Panc1 (cell line): Measurements from ENCODE around the gene ZNF354C. TPM values are rescaled to one million over a fixed set of nuclear protein-coding genes. Genes with fewer than 3 reads are reported as not detected.

Experiments used
- ATAC-seq: fragments of 200-7000 bp; cut with Tn5 transposase; 2 replicates; pipeline ENCODE4 v1.9.1; 2020; ENCODE audit warnings: mild to moderate bottlenecking, moderate library complexity
- BruUV-seq: library from RNA; stranded (reverse); fragments of 400-500 nt; replicated peaks from 2 replicates; lab custom pipeline; 2021; lab: Mats Ljungman, UMichigan
- CTCF ChIA-PET: fragments of 300-600 bp; sonication (Branson Sonifier 250); formaldehyde crosslinking; loops from one replicate; lab custom pipeline; 2022; ENCODE audit warnings: antibody characterized with exemption; lab: Charles Lee
- POLR2A ChIA-PET: fragments of 300-600 bp; sonication (Branson Sonifier 250); formaldehyde crosslinking; loops from one replicate; lab custom pipeline; 2022; ENCODE audit warnings: antibody characterized with exemption; lab: Charles Lee
- DNase-seq: peaks from one replicate; pipeline ENCODE4 v3.0.0-alpha.2; 2010; ENCODE audit warnings: low read depth, low spot score
- H3K27ac ChIP-seq: 2 replicates; pipeline ENCODE4 v1.5.1; 2011; ENCODE audit warnings: mild to moderate bottlenecking, low read length, inconsistent platforms
- H3K27me3 ChIP-seq: fragments of 200-500 bp; sonication (Bioruptor generic); 2 replicates; pipeline ENCODE4 v1.6.0; 2014; ENCODE audit warnings: low read length, inconsistent platforms; ENCODE audit not compliant: control insufficient read depth, insufficient read depth
- H3K36me3 ChIP-seq: fragments of 200-500 bp; sonication (Bioruptor generic); 2 replicates; pipeline ENCODE4 v1.5.1; 2014; ENCODE audit warnings: inconsistent platforms, mild to moderate bottlenecking, low read length, moderate library complexity; ENCODE audit not compliant: control insufficient read depth, insufficient read depth
- H3K4me1 ChIP-seq: 2 replicates; pipeline ENCODE4 v1.5.1; 2011; ENCODE audit warnings: inconsistent platforms, mild to moderate bottlenecking, low read length, moderate library complexity; ENCODE audit not compliant: control insufficient read depth, insufficient read depth
- H3K4me3 ChIP-seq, 2 experiments: 2 replicates each; pipeline ENCODE4 v1.5.1; 2011 to 2012; ENCODE audit warnings: low read depth in 2 of 2, low read length in 2 of 2, mild to moderate bottlenecking in 2 of 2, inconsistent platforms in 1 of 2, moderate library complexity in 1 of 2
- H3K9me3 ChIP-seq: fragments of 200-500 bp; sonication (Bioruptor generic); 2 replicates; pipeline ENCODE4 v1.5.1; 2014; ENCODE audit warnings: low read depth, mild to moderate bottlenecking, inconsistent platforms, low read length, moderate library complexity; ENCODE audit not compliant: control insufficient read depth, insufficient read depth
- CTCF ChIP-seq: fragments of 450-650 bp; IDR thresholded peaks from 2 replicates; pipeline ENCODE4 v1.5.1; 2017; ENCODE audit warnings: mild to moderate bottlenecking
- POLR2AphosphoS5 ChIP-seq: IDR thresholded peaks from 2 replicates; pipeline ENCODE4 v1.6.1; 2012; ENCODE audit warnings: mild to moderate bottlenecking, low read depth, low read length, moderate library complexity
- REST ChIP-seq, 2 experiments: IDR thresholded peaks; 2 replicates each; pipeline ENCODE4 v1.6.1; 2011 to 2012; ENCODE audit warnings: low read depth in 2 of 2, control low read depth in 1 of 2, low read length in 1 of 2, mild to moderate bottlenecking in 1 of 2, moderate library complexity in 1 of 2; ENCODE audit not compliant: insufficient read depth in 1 of 2
- SIN3A ChIP-seq: IDR thresholded peaks from 2 replicates; pipeline ENCODE4 v1.6.1; 2012; ENCODE audit warnings: low read depth, mild to moderate bottlenecking, low read length, moderate library complexity, borderline replicate concordance; ENCODE audit not compliant: insufficient read depth
- TCF7L2 ChIP-seq: IDR thresholded peaks from 2 replicates; pipeline ENCODE4 v1.6.1; 2011; ENCODE audit warnings: mild to moderate bottlenecking, low read depth, low read length, inconsistent platforms
- in situ Hi-C: cut with HindIII; loops from 2 replicates; pipeline ENCODE4 v1.10.0; 2016; ENCODE audit warnings: low sequenced_read_pairs, low pct_unique_long_range_greater_than_20kb
- intact Hi-C: fragments of 100-400 bp; cut with micrococcal nuclease; formaldehyde crosslinking; loops from one replicate; pipeline ENCODE4 v1.10.0; 2022; ENCODE audit not compliant: unreplicated experiment
- total RNA-seq: library from RNA; stranded (reverse); gene quantifications from one replicate; pipeline ENCODE4 v1.2.1, GENCODE V29; 2021; ENCODE audit not compliant: unreplicated experiment

Gene ZNF354C
- total RNA-seq, 1 experiment from 2014 or later, result 4.3 TPM

DNA sequence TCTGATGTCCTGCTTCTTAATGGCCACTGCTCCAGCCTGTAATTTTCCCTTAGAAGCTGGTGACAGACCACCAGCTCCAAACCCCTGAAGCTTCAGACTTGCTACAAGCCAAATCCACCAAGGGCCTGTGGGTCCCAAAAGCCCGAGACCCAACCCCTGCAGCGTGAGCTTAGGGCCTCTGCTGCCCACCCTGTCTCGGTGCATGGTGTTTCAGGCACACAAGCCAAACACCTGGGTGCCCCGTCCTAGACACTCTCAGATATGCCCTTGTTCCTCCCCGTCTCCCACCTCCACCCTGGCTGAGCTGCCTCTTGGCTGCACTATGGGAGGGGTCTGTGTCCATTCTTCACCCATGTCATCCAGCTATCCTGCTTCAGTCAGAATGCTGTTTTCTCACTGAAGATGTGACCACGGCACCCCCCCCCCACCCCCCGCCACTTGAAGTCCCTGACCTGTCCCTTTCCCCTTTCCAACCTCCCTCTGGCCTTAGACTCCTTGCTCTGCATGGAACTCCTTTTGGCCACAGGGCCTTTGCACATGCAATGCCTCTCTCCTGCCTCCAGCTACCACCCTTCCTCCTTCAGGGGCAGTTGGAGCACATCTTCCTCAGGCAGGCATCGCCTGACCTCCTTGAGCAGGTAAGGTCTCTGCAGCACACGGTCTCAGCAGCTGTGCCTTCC, 55.8 kb downstream of the ZNF354C start:
- H3K4me1 ChIP-seq, result no peaks in the 10 kb centered on the region
- no TSS peak for BruUV-seq
- ATAC-seq (no peak), DNase-seq (no peak)
- no peaks in the 10 kb centered on the region for H3K36me3 ChIP-seq
- H3K9me3 ChIP-seq, result no peaks in the 10 kb centered on the region
- no peaks in the 10 kb centered on the region for H3K27me3 ChIP-seq
- ChIA-PET POLR2A (no interaction called here), CTCF (interaction anchor here (0.6 kb wide), 1 partner anchor 288 kb away, joined by 3 read pairs; no protein-coding TSS in a partner anchor)
- intact Hi-C loops (no loop called here), in situ Hi-C loops (no loop called here)
- no peak overlapping the region for H3K4me3 ChIP-seq
- no peak overlapping the region for H3K27ac ChIP-seq
- TF ChIP-seq SIN3A, result no peak

GRCh38 chr5:179118338-179118737, 58.2 kb downstream of the ZNF354C start:
- intact Hi-C loops (no loop called here), in situ Hi-C loops (no loop called here)
- DNase-seq, result no peak
- no peak overlapping the region for H3K27ac ChIP-seq
- ChIA-PET CTCF (no interaction called here), POLR2A (no interaction called here)
- no peaks in the 10 kb centered on the region for H3K4me1 ChIP-seq
- no peaks in the 10 kb centered on the region for H3K36me3 ChIP-seq
- TF ChIP-seq REST (IDR thresholded peaks at IDR 0.05; ENCODE audit: insufficient read depth in 1 of 2, low read depth in 2 of 2, low read length in 1 of 2) (no peak), CTCF (no peak), SIN3A (no peak), POLR2AphosphoS5 (no peak), TCF7L2 (no peak)
- H3K4me3 ChIP-seq, result no peak overlapping the region
- no peaks in the 10 kb centered on the region for H3K27me3 ChIP-seq
- BruUV-seq, result no TSS peak
- no peaks in the 10 kb centered on the region for H3K9me3 ChIP-seq
- ATAC-seq, result no peak

DNA sequence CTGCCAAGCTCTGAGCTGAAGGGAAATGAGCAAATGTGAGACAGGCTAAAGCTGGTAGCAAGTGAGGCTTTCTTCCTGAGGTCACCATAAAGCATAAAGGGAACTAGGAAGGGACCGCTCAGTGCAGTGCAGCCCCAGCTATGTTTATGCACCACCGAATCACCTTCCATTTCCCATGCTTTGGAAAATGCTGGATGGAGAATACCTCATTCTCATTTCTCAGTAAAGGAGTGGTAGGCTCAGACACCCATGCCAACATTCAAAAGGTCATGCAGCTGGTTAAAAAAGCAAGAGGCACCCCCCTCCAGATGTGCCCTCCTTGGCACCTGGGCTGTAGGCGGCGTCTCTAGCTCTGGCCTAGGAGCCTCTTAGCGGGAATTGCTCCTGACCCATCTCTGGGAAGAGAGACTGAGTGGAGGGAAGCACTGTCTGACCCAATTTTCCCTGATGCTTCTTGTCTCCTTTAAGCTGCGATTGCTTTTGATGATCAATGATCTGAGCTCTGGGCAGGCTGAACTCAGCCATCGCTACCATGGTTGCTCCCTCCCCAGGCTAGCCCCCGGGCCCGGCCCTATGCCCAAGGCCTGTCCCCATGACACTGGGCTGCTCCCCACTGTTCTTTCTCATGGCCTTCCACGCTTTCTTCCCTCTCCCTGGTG, 58.7 kb downstream of the ZNF354C start:
- H3K4me1 ChIP-seq, result no peaks in the 10 kb centered on the region
- no TSS peak for BruUV-seq
- POLR2A ChIA-PET, result no interaction called here
- H3K27ac ChIP-seq, result no peak overlapping the region
- ATAC-seq (no peak), DNase-seq (no peak)
- H3K36me3 ChIP-seq, result no peaks in the 10 kb centered on the region
- in situ Hi-C loops, result no loop called here
- no peak for TF ChIP-seq TCF7L2
- no peak for TF ChIP-seq REST (IDR thresholded peaks at IDR 0.05; ENCODE audit: insufficient read depth in 1 of 2, low read depth in 2 of 2, low read length in 1 of 2)
- TF ChIP-seq POLR2AphosphoS5, result no peak
- TF ChIP-seq SIN3A, result no peak
- no peak for TF ChIP-seq CTCF
- no peaks in the 10 kb centered on the region for H3K27me3 ChIP-seq
- CTCF ChIA-PET, result no interaction called here
- H3K4me3 ChIP-seq, result no peak overlapping the region
- no peaks in the 10 kb centered on the region for H3K9me3 ChIP-seq
- intact Hi-C loops, result no loop called here
